PC-3 (cell line): Measurements from ENCODE around the gene FAF2.

ENCODE experiments used
- EZH2 ChIP-seq: fragments of 300-600 bp; sonication (generic); IDR thresholded peaks from one replicate; pipeline ENCODE4 v1.6.1; 2017; ENCODE audit warnings: antibody characterized with exemption, mild to moderate bottlenecking, low read length; ENCODE audit not compliant: unreplicated experiment
- EZH2phosphoT487 ChIP-seq: fragments of 300-600 bp; sonication (generic); IDR thresholded peaks from 2 replicates; pipeline ENCODE4 v1.6.1; 2018; ENCODE audit warnings: mild to moderate bottlenecking, antibody characterized with exemption, low read length, borderline replicate concordance
- TF ChIP-seq, protein P1 (sequence below): fragments of 300-600 bp; sonication (generic); conservative IDR thresholded peaks from 2 replicates; pipeline ENCODE4 v1.5.1; 2017; ENCODE audit warnings: antibody characterized with exemption, low read depth, mild to moderate bottlenecking, low read length

DNA sequence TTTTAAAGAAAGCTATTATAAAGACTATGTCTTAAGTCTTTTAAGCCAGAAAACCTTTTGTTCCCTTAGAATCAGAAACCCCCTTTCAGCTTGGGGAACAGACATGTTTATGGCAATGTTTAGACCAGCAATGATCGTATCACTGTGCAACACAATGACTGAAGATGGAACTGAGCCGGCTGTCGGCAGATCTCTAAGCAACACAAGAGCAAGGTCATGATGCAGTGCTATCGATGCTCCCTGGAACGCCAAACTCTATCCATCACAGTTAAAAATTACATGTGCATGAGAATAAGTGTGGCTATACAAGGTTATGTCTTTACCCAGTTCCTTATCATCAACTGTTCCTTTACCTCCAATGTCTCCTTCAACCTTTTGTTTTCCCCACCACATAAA lies 90.8 kb downstream of the FAF2 start:
- TF ChIP-seq, protein P1, sequence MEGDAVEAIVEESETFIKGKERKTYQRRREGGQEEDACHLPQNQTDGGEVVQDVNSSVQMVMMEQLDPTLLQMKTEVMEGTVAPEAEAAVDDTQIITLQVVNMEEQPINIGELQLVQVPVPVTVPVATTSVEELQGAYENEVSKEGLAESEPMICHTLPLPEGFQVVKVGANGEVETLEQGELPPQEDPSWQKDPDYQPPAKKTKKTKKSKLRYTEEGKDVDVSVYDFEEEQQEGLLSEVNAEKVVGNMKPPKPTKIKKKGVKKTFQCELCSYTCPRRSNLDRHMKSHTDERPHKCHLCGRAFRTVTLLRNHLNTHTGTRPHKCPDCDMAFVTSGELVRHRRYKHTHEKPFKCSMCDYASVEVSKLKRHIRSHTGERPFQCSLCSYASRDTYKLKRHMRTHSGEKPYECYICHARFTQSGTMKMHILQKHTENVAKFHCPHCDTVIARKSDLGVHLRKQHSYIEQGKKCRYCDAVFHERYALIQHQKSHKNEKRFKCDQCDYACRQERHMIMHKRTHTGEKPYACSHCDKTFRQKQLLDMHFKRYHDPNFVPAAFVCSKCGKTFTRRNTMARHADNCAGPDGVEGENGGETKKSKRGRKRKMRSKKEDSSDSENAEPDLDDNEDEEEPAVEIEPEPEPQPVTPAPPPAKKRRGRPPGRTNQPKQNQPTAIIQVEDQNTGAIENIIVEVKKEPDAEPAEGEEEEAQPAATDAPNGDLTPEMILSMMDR: no peak
- TF ChIP-seq EZH2 (no peak), EZH2phosphoT487 (no peak)
